Mucosa of rectum (tissue), 2 donors: ENCODE results near the gene FAM216B.

Experiments
- H3K27ac ChIP-seq, 2 donors: one replicate each; pipeline ENCODE4 v1.7.0; 2013; ENCODE audit warnings: inconsistent platforms in 2 of 2, low read depth in 2 of 2, low read length in 2 of 2
- H3K27me3 ChIP-seq, 2 donors: one replicate each; pipeline ENCODE4 v1.7.0; 2013; ENCODE audit warnings: low read length in 2 of 2; ENCODE audit not compliant: control insufficient read depth in 2 of 2, insufficient read depth in 2 of 2
- H3K36me3 ChIP-seq, 2 donors: one replicate each; pipeline ENCODE4 v1.7.0; 2013; ENCODE audit warnings: low read length in 2 of 2; ENCODE audit not compliant: control insufficient read depth in 2 of 2, insufficient read depth in 2 of 2
- H3K4me1 ChIP-seq, 2 donors: one replicate each; pipeline ENCODE4 v1.7.0; 2013; ENCODE audit warnings: low read length in 2 of 2, mild to moderate bottlenecking in 1 of 2; ENCODE audit not compliant: control insufficient read depth in 2 of 2, insufficient read depth in 2 of 2
- H3K4me3 ChIP-seq, 2 donors: one replicate each; pipeline ENCODE4 v1.7.0; 2013; ENCODE audit warnings: low read length in 2 of 2
- H3K9ac ChIP-seq, 2 donors: one replicate each; pipeline ENCODE4 v1.7.0; 2013; ENCODE audit warnings: low read length in 2 of 2, low read depth in 1 of 2, mild to moderate bottlenecking in 1 of 2
- H3K9me3 ChIP-seq, 2 donors: one replicate each; pipeline ENCODE4 v1.7.0; 2013; ENCODE audit warnings: low read length in 2 of 2; ENCODE audit not compliant: control insufficient read depth in 2 of 2
- donor health status: healthy.
- donor health status: Normal muscosa, but diverticular disease.

FAM216B gene

GRCh38 chr13:42752731-42753130, 28.7 kb upstream of the FAM216B start:
- Histone ChIP-seq H3K9ac (no peak overlapping the region), H3K27me3 (no peaks in the 10 kb centered on the region), H3K4me3 (no peak overlapping the region), H3K9me3 (no peaks in the 10 kb centered on the region), H3K36me3 (no peaks in the 10 kb centered on the region), H3K27ac (no peak overlapping the region), H3K4me1 (no peaks in the 10 kb centered on the region)

- Histone ChIP-seq H3K27ac (no peak overlapping the region), H3K4me1 (no peaks in the 10 kb centered on the region), H3K4me3 (no peak overlapping the region), H3K9ac (no peak overlapping the region), H3K9me3 (no peaks in the 10 kb centered on the region), H3K36me3 (no peaks in the 10 kb centered on the region), H3K27me3 (no peaks in the 10 kb centered on the region)
Measured at GRCh38 chr13:42753697-42754096, 27.7 kb upstream of the FAM216B start.

- no peaks in the 10 kb centered on the region for H3K27me3 ChIP-seq
- H3K9ac ChIP-seq = no peak overlapping the region
- H3K4me1 ChIP-seq = no peaks in the 10 kb centered on the region
Measured at GRCh38 chr13:42754801-42755510, 26.4 kb upstream of the FAM216B start.

GRCh38 chr13:42757678-42758420, 23.5 kb upstream of the FAM216B start:
- H3K4me1 ChIP-seq = no peaks in the 10 kb centered on the region
- no peaks in the 10 kb centered on the region for H3K9me3 ChIP-seq
- no peaks in the 10 kb centered on the region for H3K27me3 ChIP-seq
- no peak overlapping the region for H3K9ac ChIP-seq
- H3K27ac ChIP-seq = no peak overlapping the region
- H3K4me3 ChIP-seq = no peak overlapping the region
- no peaks in the 10 kb centered on the region for H3K36me3 ChIP-seq

More at GRCh38 chr13:42754801-42755510, 26.4 kb upstream of the FAM216B start:
- no peaks in the 10 kb centered on the region for H3K36me3 ChIP-seq
- no peak overlapping the region for H3K27ac ChIP-seq
- no peak overlapping the region for H3K4me3 ChIP-seq
- no peaks in the 10 kb centered on the region for H3K9me3 ChIP-seq

GRCh38 chr13:42758515-42758914, 22.9 kb upstream of the FAM216B start:
- no peak overlapping the region for H3K27ac ChIP-seq
- H3K9ac ChIP-seq = no peak overlapping the region
- H3K4me1 ChIP-seq = no peaks in the 10 kb centered on the region
- no peak overlapping the region for H3K4me3 ChIP-seq
- H3K27me3 ChIP-seq = no peaks in the 10 kb centered on the region
- H3K36me3 ChIP-seq = no peaks in the 10 kb centered on the region
- H3K9me3 ChIP-seq = no peaks in the 10 kb centered on the region

GRCh38 chr13:42760951-42761350, 20.4 kb upstream of the FAM216B start:
- H3K9ac ChIP-seq = no peak overlapping the region
- H3K9me3 ChIP-seq = no peaks in the 10 kb centered on the region
- H3K4me3 ChIP-seq = no peak overlapping the region
- no peaks in the 10 kb centered on the region for H3K27me3 ChIP-seq
- no peak overlapping the region for H3K27ac ChIP-seq
- no peaks in the 10 kb centered on the region for H3K4me1 ChIP-seq
- H3K36me3 ChIP-seq = no peaks in the 10 kb centered on the region

- Histone ChIP-seq H3K4me1 (no peaks in the 10 kb centered on the region), H3K27me3 (no peaks in the 10 kb centered on the region), H3K27ac (no peak overlapping the region), H3K9me3 (no peaks in the 10 kb centered on the region), H3K36me3 (no peaks in the 10 kb centered on the region), H3K4me3 (no peak overlapping the region), H3K9ac (no peak overlapping the region)
Measured at GRCh38 chr13:42762251-42762650, 19.1 kb upstream of the FAM216B start.

- no peaks in the 10 kb centered on the region for H3K4me1 ChIP-seq
- H3K36me3 ChIP-seq = no peaks in the 10 kb centered on the region
- no peak overlapping the region for H3K9ac ChIP-seq
- H3K27me3 ChIP-seq = no peaks in the 10 kb centered on the region
- H3K9me3 ChIP-seq = no peaks in the 10 kb centered on the region
- H3K4me3 ChIP-seq = no peak overlapping the region
- H3K27ac ChIP-seq = no peak overlapping the region
Measured at GRCh38 chr13:42762917-42763316, 18.5 kb upstream of the FAM216B start.

- Histone ChIP-seq H3K9me3 (no peaks in the 10 kb centered on the region), H3K36me3 (no peaks in the 10 kb centered on the region), H3K27me3 (no peaks in the 10 kb centered on the region), H3K27ac (no peak overlapping the region), H3K4me1 (no peaks in the 10 kb centered on the region), H3K4me3 (no peak overlapping the region), H3K9ac (no peak overlapping the region)
Measured at GRCh38 chr13:42766016-42766415, 15.4 kb upstream of the FAM216B start.

- no peak overlapping the region for H3K4me3 ChIP-seq
- H3K9ac ChIP-seq = no peak overlapping the region
- no peaks in the 10 kb centered on the region for H3K9me3 ChIP-seq
- no peaks in the 10 kb centered on the region for H3K36me3 ChIP-seq
- no peak overlapping the region for H3K27ac ChIP-seq
- H3K27me3 ChIP-seq = no peaks in the 10 kb centered on the region
- H3K4me1 ChIP-seq = no peaks in the 10 kb centered on the region
Measured at GRCh38 chr13:42769650-42770049, 11.7 kb upstream of the FAM216B start.
